PFSK-1 (cell line): Measurements from ENCODE around the gene DHRS7.

Experiments used
- REST ChIP-seq, 2 experiments: IDR thresholded peaks; 2 replicates each; pipeline versions ENCODE4 v1.6.1 to v1.8.0; 2011 to 2012; ENCODE audit warnings: low read depth in 2 of 2, low read length in 2 of 2, control low read depth in 1 of 2, inconsistent platforms in 1 of 2, mild to moderate bottlenecking in 1 of 2, moderate library complexity in 1 of 2; ENCODE audit not compliant: insufficient read depth in 1 of 2
- SIN3A ChIP-seq: IDR thresholded peaks from 2 replicates; pipeline ENCODE4 v1.6.1; 2012; ENCODE audit warnings: mild to moderate bottlenecking, low read length, moderate library complexity, borderline replicate concordance; ENCODE audit not compliant: insufficient read depth

DNA sequence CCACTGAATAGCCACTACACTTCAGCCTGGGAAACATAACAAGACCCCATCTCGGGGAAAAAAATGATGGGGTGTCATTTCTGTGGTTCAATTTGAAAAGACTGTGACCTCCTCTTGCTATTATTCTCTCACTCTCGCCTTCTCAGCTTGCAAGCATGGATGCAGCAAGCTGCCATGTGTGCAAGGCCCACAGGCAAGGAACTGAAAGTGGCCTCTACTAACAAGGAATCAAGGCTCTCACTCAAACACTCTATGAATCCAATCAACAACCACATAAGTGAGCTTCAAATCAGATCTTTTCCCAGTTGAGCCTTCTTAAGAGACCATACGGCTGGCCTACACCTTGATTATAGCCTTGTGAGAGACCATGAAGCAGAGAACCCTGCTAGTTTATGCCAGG, 17.9 kb upstream of the DHRS7 start:
- TF ChIP-seq SIN3A (no peak), REST (IDR thresholded peaks at IDR 0.05; ENCODE audit: insufficient read depth in 1 of 2, low read depth in 2 of 2, low read length in 2 of 2) (no peak)
